SKM-1 treated with dmso at 0.1 percent for 144 hours (cell line): ENCODE data around the gene TMEM158.

ENCODE experiments used
- DNase-seq: peaks from one replicate; lab custom pipeline; 2025; ENCODE audit not compliant: unreplicated experiment; lab: John Stamatoyannopoulos, UW

TMEM158 gene

GRCh38 chr3:45205126-45205525, 21.0 kb downstream of the TMEM158 start:
- peak; percentile 85 for DNase-seq

- DNase-seq = no peak
Measured at GRCh38 chr3:45204136-45204535, 22.0 kb downstream of the TMEM158 start.

- no peak for DNase-seq
Measured at GRCh38 chr3:45199837-45200648, 26.0 kb downstream of the TMEM158 start.

GRCh38 chr3:45198264-45199260, 27.5 kb downstream of the TMEM158 start:
- no peak for DNase-seq

GRCh38 chr3:45194791-45195190, 31.3 kb downstream of the TMEM158 start:
- no peak for DNase-seq

- DNase-seq = no peak
Measured at GRCh38 chr3:45191924-45192417, 34.1 kb downstream of the TMEM158 start.

- DNase-seq = no peak
Measured at GRCh38 chr3:45191424-45191823, 34.7 kb downstream of the TMEM158 start.

GRCh38 chr3:45188719-45189659, 37.1 kb downstream of the TMEM158 start:
- no peak for DNase-seq

- no peak for DNase-seq
Measured at GRCh38 chr3:45187694-45188141, 38.4 kb downstream of the TMEM158 start.

- no peak for DNase-seq
Measured at GRCh38 chr3:45186871-45187270, 39.2 kb downstream of the TMEM158 start.

- DNase-seq = no peak
Measured at GRCh38 chr3:45185461-45185860, 40.6 kb downstream of the TMEM158 start.

- no peak for DNase-seq
Measured at GRCh38 chr3:45185052-45185451, 41.0 kb downstream of the TMEM158 start.

- no peak for DNase-seq
Measured at GRCh38 chr3:45183872-45184262, 42.2 kb downstream of the TMEM158 start.

- no peak for DNase-seq
Measured at GRCh38 chr3:45182915-45183871, 42.9 kb downstream of the TMEM158 start.

- DNase-seq = no peak
Measured at GRCh38 chr3:45181496-45181895, 44.6 kb downstream of the TMEM158 start.

- DNase-seq = no peak
Measured at GRCh38 chr3:45180899-45181298, 45.2 kb downstream of the TMEM158 start.

- no peak for DNase-seq
Measured at GRCh38 chr3:45180051-45180450, 46.0 kb downstream of the TMEM158 start.

GRCh38 chr3:45179163-45179562, 46.9 kb downstream of the TMEM158 start:
- no peak for DNase-seq
